SK-N-SH (cell line): ENCODE data around the gene ZG16. TPM values are rescaled to one million over a fixed set of nuclear protein-coding genes. Genes with fewer than 3 reads are reported as not detected.

Source experiments
- CTCF ChIA-PET: fragments of 300-600, 350-600 bp; formaldehyde crosslinking; extraction: SDS; loops from one replicate; lab custom pipeline; 2021; lab: Yijun Ruan, JAX
- POLR2A ChIA-PET: fragments of 350-600 bp; sonication (Branson Sonifier 250); formaldehyde crosslinking; extraction: SDS; loops from one replicate; lab custom pipeline; 2020; ENCODE audit warnings: antibody characterized with exemption, inconsistent platforms; lab: Yijun Ruan, JAX
- DNase-seq: peaks from one replicate; pipeline ENCODE4 v3.0.0; 2012
- H2AFZ ChIP-seq: fragments of 200-600 bp; sonication (generic); 2 replicates; pipeline ENCODE4 v1.8.1; 2016; ENCODE audit warnings: antibody characterized with exemption, mild to moderate bottlenecking, low read depth
- H3F3A ChIP-seq: fragments of 200-600 bp; sonication (generic); replicated peaks from 2 replicates; pipeline ENCODE3; 2016; ENCODE audit warnings: antibody characterized with exemption, mild to moderate bottlenecking; ENCODE audit not compliant: insufficient read depth
- H3K27ac ChIP-seq, 2 experiments: fragments of 200-500 bp in 1 of 2; fragments of 200-600 bp in 1 of 2; sonication (Bioruptor generic) in 1 of 2; sonication (generic), shearing (Covaris generic) in 1 of 2; 2 replicates each; pipeline versions ENCODE4 v1.5.1 to v1.6.1; 2014 to 2016; ENCODE audit warnings: low read depth in 2 of 2, inconsistent platforms in 1 of 2, low read length in 1 of 2, mild to moderate bottlenecking in 1 of 2, mixed read lengths in 1 of 2
- H3K27me3 ChIP-seq: fragments of 200-600 bp; sonication (generic), shearing (Covaris generic); 2 replicates; pipeline ENCODE4 v1.6.1; 2016; ENCODE audit warnings: mixed run types; ENCODE audit not compliant: insufficient read depth
- H3K36me3 ChIP-seq, 2 experiments: fragments of 200-500 bp in 1 of 2; fragments of 200-600 bp in 1 of 2; sonication (Bioruptor generic) in 1 of 2; sonication (generic) in 1 of 2; replicated peaks in 1 of 2; 2 replicates each; pipeline versions ENCODE3 to v1.5.1; 2014 to 2016; ENCODE audit warnings: low read length in 1 of 2, mild to moderate bottlenecking in 1 of 2; ENCODE audit not compliant: insufficient read depth in 2 of 2, control insufficient read depth in 1 of 2
- H3K4me1 ChIP-seq, 2 experiments: fragments of 200-500 bp in 1 of 2; fragments of 200-600 bp in 1 of 2; sonication (Bioruptor generic) in 1 of 2; sonication (generic), shearing (Covaris generic) in 1 of 2; 2 replicates each; pipeline versions ENCODE4 v1.5.1 to v1.6.1; 2014 to 2016; ENCODE audit warnings: low read depth in 1 of 2, low read length in 1 of 2, mixed run types in 1 of 2; ENCODE audit not compliant: insufficient read depth in 2 of 2, control insufficient read depth in 1 of 2
- H3K4me2 ChIP-seq: fragments of 200-600 bp; sonication (generic), shearing (Covaris generic); 2 replicates; pipeline ENCODE4 v1.6.1; 2017; ENCODE audit warnings: mixed run types
- H3K4me3 ChIP-seq, 2 experiments: fragments of 200-500 bp in 1 of 2; fragments of 200-600 bp in 1 of 2; sonication (Bioruptor generic) in 1 of 2; sonication (generic), shearing (Covaris generic) in 1 of 2; 2 replicates each; pipeline versions ENCODE4 v1.5.1 to v1.8.1; 2014 to 2016; ENCODE audit warnings: low read depth in 2 of 2, inconsistent platforms in 1 of 2, low read length in 1 of 2, mild to moderate bottlenecking in 1 of 2, mixed read lengths in 1 of 2, moderate library complexity in 1 of 2
- H3K79me2 ChIP-seq: fragments of 200-600 bp; sonication (generic); 2 replicates; pipeline ENCODE4 v1.8.1; 2017; ENCODE audit warnings: mild to moderate bottlenecking; ENCODE audit not compliant: insufficient read depth
- H3K9ac ChIP-seq: fragments of 200-600 bp; sonication (generic); 2 replicates; pipeline ENCODE4 v1.6.1; 2017; ENCODE audit warnings: mixed run types
- H3K9me2 ChIP-seq: fragments of 200-600 bp; sonication (generic); 2 replicates; pipeline ENCODE4 v1.6.1; 2017; ENCODE audit warnings: mixed run types
- H3K9me3 ChIP-seq: fragments of 200-600 bp; sonication (generic); 2 replicates; pipeline ENCODE4 v1.6.1; 2017; ENCODE audit warnings: mixed run types, mild to moderate bottlenecking, moderate library complexity
- H4K20me1 ChIP-seq: fragments of 200-600 bp; sonication (generic); 2 replicates; pipeline ENCODE4 v1.6.1; 2017; ENCODE audit warnings: mild to moderate bottlenecking, mixed run types; ENCODE audit not compliant: insufficient read depth
- CTCF ChIP-seq: fragments of 200-600 bp; sonication (generic); IDR thresholded peaks from 2 replicates; pipeline ENCODE4 v1.6.1; 2017; ENCODE audit warnings: antibody characterized with exemption, mild to moderate bottlenecking, moderate library complexity
- FOSL2 ChIP-seq: IDR thresholded peaks from 2 replicates; pipeline ENCODE4 v1.4.0; 2012; ENCODE audit warnings: low read depth, mild to moderate bottlenecking, moderate library complexity, borderline replicate concordance
- FOXJ3 ChIP-seq: sonication (generic); formaldehyde crosslinking; IDR thresholded peaks from 2 replicates; pipeline ENCODE4 v1.5.1; 2020; ENCODE audit warnings: mild to moderate bottlenecking, missing genetic modification reagents
- FOXM1 ChIP-seq: IDR thresholded peaks from 2 replicates; pipeline ENCODE4 v1.4.0; 2012; ENCODE audit warnings: low read depth, mild to moderate bottlenecking
- JUND ChIP-seq: IDR thresholded peaks from 2 replicates; pipeline ENCODE4 v1.4.0; 2012
- PBX3 ChIP-seq: IDR thresholded peaks from 2 replicates; pipeline ENCODE4; 2012
- POLR2AphosphoS5 ChIP-seq: IDR thresholded peaks from 2 replicates; pipeline ENCODE4 v1.6.1; 2012; ENCODE audit warnings: low read depth, low read length
- RCOR1 ChIP-seq: fragments of 150-350 bp; IDR thresholded peaks from 2 replicates; pipeline ENCODE4 v1.6.1; 2017; ENCODE audit warnings: antibody characterized with exemption, low read length
- REST ChIP-seq: IDR thresholded peaks from 2 replicates; pipeline ENCODE4 v1.6.1; 2012; ENCODE audit warnings: mild to moderate bottlenecking, low read depth, low read length, moderate library complexity
- SIN3A ChIP-seq: IDR thresholded peaks from 2 replicates; pipeline ENCODE4 v1.6.1; 2012; ENCODE audit warnings: low read depth, mild to moderate bottlenecking, low read length, moderate library complexity, borderline replicate concordance
- SMC3 ChIP-seq: IDR thresholded peaks from 2 replicates; pipeline ENCODE4 v1.6.1; 2012; ENCODE audit warnings: low read depth, low read length, improper control_type of control experiment
- TAF1 ChIP-seq: IDR thresholded peaks from 2 replicates; pipeline ENCODE4 v1.6.1; 2012; ENCODE audit warnings: low read depth, mild to moderate bottlenecking, low read length, moderate library complexity, borderline replicate concordance
- TEAD4 ChIP-seq: IDR thresholded peaks from 2 replicates; pipeline ENCODE4 v1.4.0; 2012; ENCODE audit warnings: mild to moderate bottlenecking, borderline replicate concordance; ENCODE audit not compliant: insufficient read depth
- USF1 ChIP-seq: IDR thresholded peaks from 2 replicates; pipeline ENCODE4 v1.4.0; 2012; ENCODE audit warnings: low read depth, borderline replicate concordance
- YY1 ChIP-seq: IDR thresholded peaks from 2 replicates; pipeline ENCODE4 v1.4.0; 2012; ENCODE audit warnings: low read depth, mild to moderate bottlenecking
- ZBTB33 ChIP-seq: IDR thresholded peaks from 2 replicates; pipeline ENCODE4 v1.4.0; 2012; ENCODE audit warnings: low read depth, borderline replicate concordance
- WGBS: methylation state at CpG from one replicate; pipeline ENCODE4 v1.1.6; 2017; ENCODE audit warnings: low lambda C conversion rate; 5-methylcytosine and 5-hydroxymethylcytosine counted together
- polyA plus RNA-seq, 3 experiments: library from polyadenylated mRNA; depleted of rRNA; stranded (reverse); fragments of >200 nt; gene quantifications; 2 replicates each; pipeline ENCODE4 v1.2.3, GENCODE V29; 2012

ZG16 gene
- polyA plus RNA-seq, 1 of the 3 experiments (the other 2 are of a cell fraction): not detected

GRCh38 chr16:29809031-29809747, 31.1 kb downstream of the ZG16 start (continued):
- TF ChIP-seq ZBTB33: no peak
- no peak for TF ChIP-seq YY1
- no peak for TF ChIP-seq SIN3A
- TF ChIP-seq FOXM1: no peak
- TF ChIP-seq RCOR1: no peak
- TF ChIP-seq POLR2AphosphoS5: no peak
- no peak for TF ChIP-seq TAF1
- TF ChIP-seq USF1: no peak

- H2AFZ ChIP-seq: no peak overlapping the region
- no peak for DNase-seq
- H3K36me3 ChIP-seq: peaks cover 13 to 18% of the 10 kb centered on the region in 2 experiments
- peaks cover 44 to 67% of the 10 kb centered on the region in 2 experiments for H3K4me1 ChIP-seq
- no peaks in the 10 kb centered on the region for H3K9me2 ChIP-seq
- no peak for TF ChIP-seq CTCF
- no peak for TF ChIP-seq JUND
- no peak for TF ChIP-seq TAF1
- no peak for TF ChIP-seq TEAD4
- no peak for TF ChIP-seq REST
- TF ChIP-seq FOXJ3: no peak
- no peak for TF ChIP-seq PBX3
- no peak for TF ChIP-seq SMC3
- TF ChIP-seq FOXM1: no peak
- TF ChIP-seq POLR2AphosphoS5: no peak
- TF ChIP-seq FOSL2: no peak
- TF ChIP-seq USF1: no peak
- peaks cover 65% of the 10 kb centered on the region for H3K79me2 ChIP-seq
- ChIA-PET CTCF (interaction anchor here (1.1 to 1.4 kb wide), 2 partner anchors 41 to 222 kb away, joined by 4 to 5 read pairs; no protein-coding TSS in a partner anchor), POLR2A (interaction anchor here (0.7 kb wide), 1 partner anchor 218 kb away, joined by 3 read pairs; no protein-coding TSS in a partner anchor)
- WGBS: 49% methylated on average over 13 of the region's 23 CpGs
- no peaks in the 10 kb centered on the region for H3K27me3 ChIP-seq
- peaks cover 42% of the 10 kb centered on the region for H3F3A ChIP-seq
- H3K27ac ChIP-seq: peak overlapping the region; percentile 87 to 97
- peaks cover 15% of the 10 kb centered on the region for H4K20me1 ChIP-seq
- H3K9ac ChIP-seq: peak overlapping the region; percentile 18; the same call in 1 of the 2 replicates
- H3K4me3 ChIP-seq: peak overlapping the region in 1 of 2 experiments; percentile 16; a peak in 2 of 4 replicates
- H3K4me2 ChIP-seq: peak overlapping the region; percentile 97
- H3K9me3 ChIP-seq: no peaks in the 10 kb centered on the region
Measured at GRCh38 chr16:29809850-29810698, 32.0 kb downstream of the ZG16 start.
